SK-N-MC (cell line): ENCODE data around the gene CEP83.

ENCODE experiments used
- EZH2 ChIP-seq: fragments of 200-600 bp; sonication (generic); IDR thresholded peaks from one replicate; pipeline ENCODE4 v1.6.1; 2017; ENCODE audit warnings: antibody characterized with exemption
- FOXP2 ChIP-seq: optimal IDR thresholded peaks from 2 replicates; pipeline ENCODE3; 2011; ENCODE audit warnings: mild to moderate bottlenecking, moderate library complexity; ENCODE audit not compliant: insufficient read depth; ENCODE audit errors: extremely low read length, control extremely low read depth
- POLR2AphosphoS5 ChIP-seq: IDR thresholded peaks from 2 replicates; pipeline ENCODE4 v1.6.1; 2012; ENCODE audit warnings: mild to moderate bottlenecking, low read depth, low read length, borderline replicate concordance

- TF ChIP-seq EZH2, result no peak
- TF ChIP-seq POLR2AphosphoS5, result no peak
- no peak for TF ChIP-seq FOXP2
These were observed 187.4 kb downstream of the CEP83 start for GRCh38 chr12:94272280-94272679.
